Measurements from ENCODE around the gene IFNA17.
"Not testable (repeated sequence)": the region's sequence is repeated elsewhere in the genome, so short reads cannot be mapped to it uniquely, and the experiment has no call there.

DNA sequence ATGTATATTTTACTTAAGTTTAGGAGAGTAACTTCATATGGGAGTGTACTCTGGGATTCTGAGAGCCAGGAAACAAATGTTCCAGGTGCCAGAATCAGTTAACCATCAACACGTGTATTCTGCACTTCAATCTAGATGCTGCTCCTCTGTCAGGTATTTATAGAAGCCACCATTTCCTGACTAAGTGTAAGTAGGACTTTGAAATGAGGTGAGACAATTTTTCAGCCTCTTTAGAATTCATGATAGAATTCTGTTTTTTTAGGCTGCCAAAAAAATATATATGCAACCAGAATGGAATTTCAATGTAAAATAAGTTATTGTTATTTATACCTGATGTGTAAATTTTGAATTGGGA is 8.3 kb upstream of the IFNA17 start:
- TF ChIP-seq, protein P1, sequence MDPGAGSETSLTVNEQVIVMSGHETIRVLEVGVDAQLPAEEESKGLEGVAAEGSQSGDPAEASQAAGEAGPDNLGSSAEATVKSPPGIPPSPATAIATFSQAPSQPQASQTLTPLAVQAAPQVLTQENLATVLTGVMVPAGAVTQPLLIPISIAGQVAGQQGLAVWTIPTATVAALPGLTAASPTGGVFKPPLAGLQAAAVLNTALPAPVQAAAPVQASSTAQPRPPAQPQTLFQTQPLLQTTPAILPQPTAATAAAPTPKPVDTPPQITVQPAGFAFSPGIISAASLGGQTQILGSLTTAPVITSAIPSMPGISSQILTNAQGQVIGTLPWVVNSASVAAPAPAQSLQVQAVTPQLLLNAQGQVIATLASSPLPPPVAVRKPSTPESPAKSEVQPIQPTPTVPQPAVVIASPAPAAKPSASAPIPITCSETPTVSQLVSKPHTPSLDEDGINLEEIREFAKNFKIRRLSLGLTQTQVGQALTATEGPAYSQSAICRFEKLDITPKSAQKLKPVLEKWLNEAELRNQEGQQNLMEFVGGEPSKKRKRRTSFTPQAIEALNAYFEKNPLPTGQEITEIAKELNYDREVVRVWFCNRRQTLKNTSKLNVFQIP (CRISPR knock-in tag; IDR thresholded peaks at IDR 0.05; ENCODE audit: borderline replicate concordance, low read depth), result not testable (repeated sequence)
- TF ChIP-seq ARNTL (CRISPR knock-in tag; IDR thresholded peaks at IDR 0.05; ENCODE audit: borderline replicate concordance, low read depth); RARB (CRISPR knock-in tag; IDR thresholded peaks at IDR 0.05); GLIS3 (CRISPR knock-in tag; IDR thresholded peaks at IDR 0.05): not testable (repeated sequence)

Data from SK-N-SH treated with all-trans-retinoic acid at 6 μM for 48 hours (cell line).